Measurements from ENCODE around the gene CTRB2. TPM values are rescaled to one million over a fixed set of nuclear protein-coding genes. Genes with fewer than 3 reads are reported as not detected.

Gene CTRB2
- total RNA-seq, 1 experiment from 2014 or later = 5.8 TPM

GRCh38 chr16:75252946-75253911 lies 46.3 kb upstream of the CTRB2 start:
- H3K9me3 Mint-ChIP-seq = no peaks in the 10 kb centered on the region
- POLR2A ChIA-PET = interaction anchor here (0.6 to 5.9 kb wide), 8 partner anchors 8 to 265 kb away, joined by 3 to 57 read pairs (median 4); no protein-coding TSS in a partner anchor
- no peaks in the 10 kb centered on the region for H3K27me3 Mint-ChIP-seq (ENCODE audit: low read depth)
- peak; percentile 24; the same call in 1 of the 2 replicates for TF ChIP-seq SP1 (CRISPR knock-in tag; conservative IDR thresholded peaks at IDR 0.05)
- TF ChIP-seq E2F4 (CRISPR knock-in tag; IDR thresholded peaks at IDR 0.05; ENCODE audit: borderline replicate concordance, low read depth) = no peak
- TF ChIP-seq SMAD3 (CRISPR knock-in tag; IDR thresholded peaks at IDR 0.05; ENCODE audit: borderline replicate concordance) = 0 out of 2 replicates have a peak, but pooled peaks have one; percentile 31
- 0 out of 2 replicates have a peak, but pooled peaks have one; percentile 31 for TF ChIP-seq FOXP1 (CRISPR knock-in tag; IDR thresholded peaks at IDR 0.05; ENCODE audit: borderline replicate concordance)
- TF ChIP-seq USF2 (CRISPR knock-in tag; IDR thresholded peaks at IDR 0.05) = no peak
- no peak for TF ChIP-seq AR (CRISPR knock-in tag; IDR thresholded peaks at IDR 0.05)
- TF ChIP-seq NR2C2 (CRISPR knock-in tag; IDR thresholded peaks at IDR 0.05) = no peak
- TF ChIP-seq ESRRA (CRISPR knock-in tag; IDR thresholded peaks at IDR 0.05; ENCODE audit: borderline replicate concordance) = 0 out of 2 replicates have a peak, but pooled peaks have one; percentile 23
- peak; percentile 87 for TF ChIP-seq ETV6 (CRISPR knock-in tag; IDR thresholded peaks at IDR 0.05)
- TF ChIP-seq ZBTB43 (CRISPR knock-in tag; IDR thresholded peaks at IDR 0.05) = peak; percentile 49; the same call in 1 of the 2 replicates
- TF ChIP-seq SOX15 (CRISPR knock-in tag; IDR thresholded peaks at IDR 0.05) = no peak
- TF ChIP-seq TEAD4 (CRISPR knock-in tag; IDR thresholded peaks at IDR 0.05) = no peak
- 0 out of 2 replicates have a peak, but pooled peaks have one; percentile 35 for TF ChIP-seq ZNF423 (CRISPR knock-in tag; IDR thresholded peaks at IDR 0.05)
- 0 out of 2 replicates have a peak, but pooled peaks have one; percentile 4 for TF ChIP-seq ZNF416 (CRISPR knock-in tag; IDR thresholded peaks at IDR 0.05)
- TF ChIP-seq JUN (CRISPR knock-in tag; IDR thresholded peaks at IDR 0.05) = no peak
- no peak for TF ChIP-seq PREB (CRISPR knock-in tag; IDR thresholded peaks at IDR 0.05; ENCODE audit: borderline replicate concordance)
- no peak for TF ChIP-seq GRHL2 (CRISPR knock-in tag; IDR thresholded peaks at IDR 0.05; ENCODE audit: insufficient replicate concordance, severe bottlenecking)
- 0 out of 2 replicates have a peak, but pooled peaks have one; percentile 28 for TF ChIP-seq MAX (CRISPR knock-in tag; IDR thresholded peaks at IDR 0.05)
- ATAC-seq (peak; percentile 67), DNase-seq (ENCODE audit: low spot score) (peak; percentile 85)
- H3K27ac Mint-ChIP-seq = peak overlapping the region; percentile 97
- peak overlapping the region; percentile 43 for H3K4me3 Mint-ChIP-seq
- no peaks in the 10 kb centered on the region for H3K36me3 Mint-ChIP-seq
- H3K4me1 Mint-ChIP-seq = peaks cover 84% of the 10 kb centered on the region
- CTCF ChIA-PET = interaction anchor here (0.6 to 7.5 kb wide), 8 partner anchors 13 to 264 kb away, joined by 3 to 92 read pairs (median 3); no protein-coding TSS in a partner anchor

Data from WTC11 (cell line).